ENCODE data around the gene MMAA.
A peak's percentile ranks its signal among the peaks of the same experiment; 100 is the strongest.
"Not testable (repeated sequence)": the region's sequence is repeated elsewhere in the genome, so short reads cannot be mapped to it uniquely, and the experiment has no call there.

MMAA gene

GRCh38 chr4:145618932-145619638 lies at the start of gene MMAA:
MMAA (plus strand) TSS chr4:145619385; CDS start chr4:145639140, 19,755 bp downstream.
- peak; percentile 92 for DNase-seq (ENCODE audit: low spot score)

- not testable (repeated sequence) for DNase-seq (ENCODE audit: low spot score)
Measured at GRCh38 chr4:145574546-145574945, 44.6 kb upstream of the MMAA start.

GRCh38 chr4:145580906-145581305 lies 38.3 kb upstream of the MMAA start:
- no peak for DNase-seq (ENCODE audit: low spot score)

- DNase-seq (ENCODE audit: low spot score) = no peak
Measured at GRCh38 chr4:145583191-145584055, 35.8 kb upstream of the MMAA start.

GRCh38 chr4:145587088-145587754 lies 32.0 kb upstream of the MMAA start:
- no peak for DNase-seq (ENCODE audit: low spot score)

GRCh38 chr4:145589381-145589780 lies 29.8 kb upstream of the MMAA start:
- DNase-seq (ENCODE audit: low spot score) = not testable (repeated sequence)

- DNase-seq (ENCODE audit: low spot score) = no peak
Measured at GRCh38 chr4:145589916-145590702, 29.1 kb upstream of the MMAA start.

GRCh38 chr4:145602129-145602760 lies 16.9 kb upstream of the MMAA start:
- no peak for DNase-seq (ENCODE audit: low spot score)

- no peak for DNase-seq (ENCODE audit: low spot score)
Measured at GRCh38 chr4:145605941-145606340, 13.2 kb upstream of the MMAA start.

- DNase-seq (ENCODE audit: low spot score) = peak; percentile 56
Measured at GRCh38 chr4:145609481-145610427, 9.4 kb upstream of the MMAA start.

- DNase-seq (ENCODE audit: low spot score) = no peak
Measured at GRCh38 chr4:145613566-145614232, 5.5 kb upstream of the MMAA start.

GRCh38 chr4:145614233-145614610 lies 5.0 kb upstream of the MMAA start:
- no peak for DNase-seq (ENCODE audit: low spot score)

GRCh38 chr4:145618210-145618931 lies 814 bp upstream of the MMAA start:
- peak; percentile 29 for DNase-seq (ENCODE audit: low spot score)

GRCh38 chr4:145619639-145619996 lies 433 bp downstream of the MMAA start:
- peak; percentile 65 for DNase-seq (ENCODE audit: low spot score)

- not testable (repeated sequence) for DNase-seq (ENCODE audit: low spot score)
Measured at GRCh38 chr4:145622067-145622466, 2.9 kb downstream of the MMAA start.

- DNase-seq (ENCODE audit: low spot score) = peak; percentile 17
Measured at GRCh38 chr4:145623831-145624230, 4.6 kb downstream of the MMAA start.

GRCh38 chr4:145625677-145626622 lies 6.8 kb downstream of the MMAA start:
- no peak for DNase-seq (ENCODE audit: low spot score)

GRCh38 chr4:145626623-145626982 lies 7.4 kb downstream of the MMAA start:
- no peak for DNase-seq (ENCODE audit: low spot score)
